ENCODE data around the gene SUPT6H. TPM values are rescaled to one million over a fixed set of nuclear protein-coding genes. Genes with fewer than 3 reads are reported as not detected.

Gene SUPT6H
- total RNA-seq, 4 donors from 2014 or later = 48.7 to 87.3 (median 71.9) TPM

DNA sequence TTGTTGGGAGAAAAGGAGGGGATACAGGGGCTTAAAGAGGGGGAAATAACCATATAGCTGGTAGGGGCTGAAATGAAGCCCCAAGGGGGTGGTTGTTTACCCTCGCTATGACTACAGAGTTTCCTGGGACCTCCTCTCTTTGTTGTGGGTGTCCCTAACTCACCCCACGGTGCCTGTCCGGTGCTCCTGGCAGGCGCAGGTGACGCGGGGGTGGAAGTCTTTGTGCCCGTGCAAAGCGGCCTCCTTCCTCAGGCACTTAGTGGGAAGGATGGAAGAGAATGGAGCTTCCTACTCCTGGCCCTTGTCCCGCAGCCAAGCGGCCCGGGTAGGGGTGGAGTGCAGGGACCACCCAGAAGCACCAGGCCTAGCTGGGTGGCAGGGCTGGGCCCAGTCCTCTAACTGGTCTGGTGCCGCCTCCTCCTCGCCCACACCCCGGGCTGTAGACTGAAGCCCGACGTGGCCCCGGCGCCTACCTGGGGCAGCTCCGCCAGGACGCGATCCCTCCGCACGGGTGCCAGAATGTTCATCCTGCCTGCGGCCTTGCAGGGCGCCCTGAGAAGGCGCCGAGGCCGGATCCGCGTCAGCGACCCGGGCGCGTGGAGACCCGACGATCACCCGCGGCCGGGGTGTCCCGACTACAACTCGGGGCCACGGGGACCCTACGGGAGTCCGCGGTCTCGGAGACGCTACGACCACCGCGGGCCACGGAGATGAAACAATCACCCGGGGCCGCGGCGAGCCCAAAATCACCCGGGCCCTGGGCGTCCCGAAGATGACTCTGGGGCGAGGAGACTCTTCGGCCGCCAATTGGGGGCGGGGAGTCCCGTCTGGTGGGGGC, 55.0 kb downstream of the SUPT6H start:
- WGBS, 2 donors (ENCODE audit: low coverage in 1 of 2) = 5% methylated on average over 5 of the region's 63 CpGs; no CpG with 5 or more reads in 1 of the 2 donors
- H3K4me3 ChIP-seq = peak overlapping the region; percentile 51 to 89
- no peaks in the 10 kb centered on the region for H3K9me3 ChIP-seq
- no peaks in the 10 kb centered on the region for H3K27me3 ChIP-seq
- ATAC-seq = no peak
- peak; percentile 22 for TF ChIP-seq POLR2AphosphoS5 (IDR thresholded peaks at IDR 0.05)
- TF ChIP-seq, protein P1, sequence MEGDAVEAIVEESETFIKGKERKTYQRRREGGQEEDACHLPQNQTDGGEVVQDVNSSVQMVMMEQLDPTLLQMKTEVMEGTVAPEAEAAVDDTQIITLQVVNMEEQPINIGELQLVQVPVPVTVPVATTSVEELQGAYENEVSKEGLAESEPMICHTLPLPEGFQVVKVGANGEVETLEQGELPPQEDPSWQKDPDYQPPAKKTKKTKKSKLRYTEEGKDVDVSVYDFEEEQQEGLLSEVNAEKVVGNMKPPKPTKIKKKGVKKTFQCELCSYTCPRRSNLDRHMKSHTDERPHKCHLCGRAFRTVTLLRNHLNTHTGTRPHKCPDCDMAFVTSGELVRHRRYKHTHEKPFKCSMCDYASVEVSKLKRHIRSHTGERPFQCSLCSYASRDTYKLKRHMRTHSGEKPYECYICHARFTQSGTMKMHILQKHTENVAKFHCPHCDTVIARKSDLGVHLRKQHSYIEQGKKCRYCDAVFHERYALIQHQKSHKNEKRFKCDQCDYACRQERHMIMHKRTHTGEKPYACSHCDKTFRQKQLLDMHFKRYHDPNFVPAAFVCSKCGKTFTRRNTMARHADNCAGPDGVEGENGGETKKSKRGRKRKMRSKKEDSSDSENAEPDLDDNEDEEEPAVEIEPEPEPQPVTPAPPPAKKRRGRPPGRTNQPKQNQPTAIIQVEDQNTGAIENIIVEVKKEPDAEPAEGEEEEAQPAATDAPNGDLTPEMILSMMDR (IDR thresholded peaks at IDR 0.05) = no peak
- no peak for TF ChIP-seq POLR2A (IDR thresholded peaks at IDR 0.05)
- no peak for TF ChIP-seq EP300 (IDR thresholded peaks at IDR 0.05)
- peak overlapping the region; percentile 78 to 95 (median 93) for H3K27ac ChIP-seq
- H3K4me1 ChIP-seq = peaks cover 4 to 63% (median 36%) of the 10 kb centered on the region in 3 donors
- H3K36me3 ChIP-seq = peaks cover 0 to 42% of the 10 kb centered on the region in 2 donors

DNA sequence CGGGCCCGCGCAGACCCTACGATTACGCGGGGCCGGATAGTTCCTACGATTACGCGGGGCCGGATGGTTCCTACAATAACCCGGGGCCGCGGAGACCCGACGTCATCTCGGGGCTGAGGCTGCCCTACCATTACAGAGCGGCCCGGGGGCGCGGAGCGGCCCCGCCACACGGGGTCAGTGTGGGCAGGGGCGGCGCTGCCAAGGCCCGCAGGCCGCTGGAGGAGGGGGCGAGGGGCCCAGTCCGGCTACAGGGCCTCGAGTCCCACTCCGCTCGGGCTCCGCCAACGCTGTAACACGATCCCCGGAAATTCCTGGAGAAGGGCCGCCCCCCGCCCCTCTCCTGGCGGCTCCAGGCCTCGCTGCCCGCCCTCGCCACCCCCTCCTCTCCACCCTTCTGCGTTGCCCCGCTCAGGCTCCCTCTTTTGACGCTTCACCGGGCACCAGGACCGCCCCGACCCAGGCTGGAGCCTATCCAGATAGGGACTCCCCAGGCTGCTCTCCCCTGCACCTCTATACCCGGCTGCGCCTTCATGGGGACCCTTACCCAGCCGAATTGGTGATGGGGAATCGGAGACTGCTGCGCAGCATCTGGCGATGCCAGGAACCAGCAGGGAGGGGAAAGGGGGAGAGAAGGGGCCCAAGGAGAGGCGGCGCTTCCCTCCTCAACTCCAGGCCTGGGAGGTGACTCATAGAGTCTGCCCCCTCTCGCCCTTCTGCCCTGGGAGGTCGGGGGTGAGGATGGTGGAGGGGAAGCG, 55.8 kb downstream of the SUPT6H start, which contains the start of gene RAB34:
Gene RAB34 (minus strand): TSS at position 291 of the 755 bp plus-strand sequence. CDS start 602 bp downstream, outside the sequence.
- H3K4me3 ChIP-seq = peak within 1 kb of the TSS; percentile 51 to 89
- H3K27ac ChIP-seq = peak within 1 kb of the TSS; percentile 78 to 95 (median 93)
- no peaks in the 10 kb centered on the region for H3K9me3 ChIP-seq
- WGBS, 2 donors (ENCODE audit: low coverage in 1 of 2) = 20 to 25% methylated on average over 1 to 2 of the region's 60 CpGs
- H3K4me1 ChIP-seq = peaks cover 4 to 64% (median 37%) of the 10 kb centered on the region in 3 donors
- H3K36me3 ChIP-seq = peaks cover 0 to 50% of the 10 kb centered on the region in 2 donors
- ATAC-seq = peak; percentile 57
- H3K27me3 ChIP-seq = no peaks in the 10 kb centered on the region
- TF ChIP-seq, protein P1 (IDR thresholded peaks at IDR 0.05) = peak in 3 of 4 experiments; percentile 12 to 59 (median 15)
- peak; percentile 52 to 54 for TF ChIP-seq POLR2A (IDR thresholded peaks at IDR 0.05)
- TF ChIP-seq EP300 (IDR thresholded peaks at IDR 0.05) = no peak
- TF ChIP-seq POLR2AphosphoS5 (IDR thresholded peaks at IDR 0.05) = peak; percentile 70

DNA sequence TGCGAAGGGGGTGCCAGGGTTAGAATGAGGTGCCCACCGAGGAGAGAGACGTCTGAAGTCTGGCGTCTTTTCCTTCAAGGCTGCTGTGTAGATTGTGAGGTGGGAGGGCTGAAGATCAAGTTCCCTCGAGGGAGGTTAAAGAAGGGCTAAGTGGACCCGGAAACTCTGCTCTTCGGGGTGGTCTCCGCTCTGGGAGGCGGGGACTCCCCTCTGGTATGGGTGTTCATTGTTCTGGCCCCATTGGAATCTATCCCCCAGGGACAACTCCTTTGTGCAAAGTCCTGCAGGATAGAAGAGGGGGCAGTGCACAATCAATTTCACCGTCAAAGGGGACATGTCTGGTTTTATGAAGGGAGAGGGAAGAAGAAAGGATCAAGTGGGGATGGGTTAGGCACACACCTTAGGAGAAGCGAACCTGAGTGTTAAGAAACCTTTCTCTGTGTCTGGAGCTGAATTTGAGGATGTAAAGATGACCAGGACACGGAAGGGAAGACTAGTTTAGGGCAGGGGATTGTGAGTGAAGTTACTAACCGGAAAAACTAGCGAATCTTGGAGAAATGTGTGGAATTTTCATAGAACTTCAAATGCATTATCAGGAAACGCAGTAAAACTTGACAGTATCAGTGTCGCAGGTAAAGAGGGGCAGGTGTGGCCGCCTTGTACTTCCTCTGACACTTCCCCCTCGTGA, 56.5 kb downstream of the SUPT6H start:
- no peak for TF ChIP-seq POLR2A (IDR thresholded peaks at IDR 0.05)
- TF ChIP-seq, protein P1 (IDR thresholded peaks at IDR 0.05) = no peak
- no peak for TF ChIP-seq EP300 (IDR thresholded peaks at IDR 0.05)
- TF ChIP-seq POLR2AphosphoS5 (IDR thresholded peaks at IDR 0.05) = no peak
- H3K36me3 ChIP-seq = peaks cover 0 to 50% of the 10 kb centered on the region in 2 donors
- no peaks in the 10 kb centered on the region for H3K27me3 ChIP-seq
- peak overlapping the region; percentile 51 to 89 for H3K4me3 ChIP-seq
- WGBS, 2 donors (ENCODE audit: low coverage in 1 of 2) = 37 to 60% methylated on average over 9 to 11 of the region's 18 CpGs
- H3K27ac ChIP-seq = peak overlapping the region; percentile 78 to 95 (median 93)
- H3K9me3 ChIP-seq = no peaks in the 10 kb centered on the region
- no peak for ATAC-seq
- peaks cover 4 to 71% (median 37%) of the 10 kb centered on the region in 3 donors for H3K4me1 ChIP-seq

DNA sequence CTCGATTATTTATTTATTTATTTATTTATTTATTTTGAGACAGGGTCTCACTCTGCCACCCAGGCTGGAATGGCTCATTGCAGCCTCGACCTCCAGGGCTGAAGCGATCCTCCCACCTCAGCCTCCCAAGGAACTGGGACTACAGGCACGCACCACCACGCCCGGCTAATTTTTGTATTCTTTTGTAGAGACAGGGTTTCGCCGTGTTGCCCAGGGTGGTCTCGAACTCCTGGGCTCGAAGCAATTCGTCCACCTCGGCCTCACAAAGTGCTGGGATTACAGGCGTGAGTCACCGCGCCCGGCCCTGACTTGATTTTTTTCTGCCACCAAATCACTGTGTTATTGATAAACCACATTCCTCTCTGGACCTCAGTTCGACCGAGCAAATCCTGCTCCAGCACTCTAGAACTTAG, 57.0 kb downstream of the SUPT6H start:
- no peak for ATAC-seq
- TF ChIP-seq, protein P1 (IDR thresholded peaks at IDR 0.05) = no peak
- TF ChIP-seq POLR2AphosphoS5 (IDR thresholded peaks at IDR 0.05) (no peak), POLR2A (IDR thresholded peaks at IDR 0.05) (no peak), EP300 (IDR thresholded peaks at IDR 0.05) (no peak)
- Histone ChIP-seq H3K4me1 (peaks cover 4 to 72% (median 37%) of the 10 kb centered on the region in 3 donors), H3K4me3 (peak overlapping the region; percentile 83 to 89), H3K27ac (peak overlapping the region; percentile 78 to 95 (median 93)), H3K27me3 (no peaks in the 10 kb centered on the region), H3K9me3 (no peaks in the 10 kb centered on the region), H3K36me3 (peaks cover 0 to 50% of the 10 kb centered on the region in 2 donors)
- 27 to 50% methylated on average over 6 to 17 of the region's 18 CpGs for WGBS, 2 donors (ENCODE audit: low coverage in 1 of 2)
